Activated naive CD8-positive, alpha-beta T cell treated with anti-CD3 and anti-CD28 coated beads, Interleukin-2, amount 50 U/mL, for 16 hours (primary cell): Measurements from ENCODE around the gene UBL4A.

ENCODE experiments used
- DNase-seq: peaks from one replicate; pipeline ENCODE4 v3.0.0-alpha.2; 2020; ENCODE audit warnings: low read depth, low spot score

UBL4A gene

GRCh38 chrX:154439841-154440240 is 46.6 kb downstream of the UBL4A start:
- no peak for DNase-seq

DNA sequence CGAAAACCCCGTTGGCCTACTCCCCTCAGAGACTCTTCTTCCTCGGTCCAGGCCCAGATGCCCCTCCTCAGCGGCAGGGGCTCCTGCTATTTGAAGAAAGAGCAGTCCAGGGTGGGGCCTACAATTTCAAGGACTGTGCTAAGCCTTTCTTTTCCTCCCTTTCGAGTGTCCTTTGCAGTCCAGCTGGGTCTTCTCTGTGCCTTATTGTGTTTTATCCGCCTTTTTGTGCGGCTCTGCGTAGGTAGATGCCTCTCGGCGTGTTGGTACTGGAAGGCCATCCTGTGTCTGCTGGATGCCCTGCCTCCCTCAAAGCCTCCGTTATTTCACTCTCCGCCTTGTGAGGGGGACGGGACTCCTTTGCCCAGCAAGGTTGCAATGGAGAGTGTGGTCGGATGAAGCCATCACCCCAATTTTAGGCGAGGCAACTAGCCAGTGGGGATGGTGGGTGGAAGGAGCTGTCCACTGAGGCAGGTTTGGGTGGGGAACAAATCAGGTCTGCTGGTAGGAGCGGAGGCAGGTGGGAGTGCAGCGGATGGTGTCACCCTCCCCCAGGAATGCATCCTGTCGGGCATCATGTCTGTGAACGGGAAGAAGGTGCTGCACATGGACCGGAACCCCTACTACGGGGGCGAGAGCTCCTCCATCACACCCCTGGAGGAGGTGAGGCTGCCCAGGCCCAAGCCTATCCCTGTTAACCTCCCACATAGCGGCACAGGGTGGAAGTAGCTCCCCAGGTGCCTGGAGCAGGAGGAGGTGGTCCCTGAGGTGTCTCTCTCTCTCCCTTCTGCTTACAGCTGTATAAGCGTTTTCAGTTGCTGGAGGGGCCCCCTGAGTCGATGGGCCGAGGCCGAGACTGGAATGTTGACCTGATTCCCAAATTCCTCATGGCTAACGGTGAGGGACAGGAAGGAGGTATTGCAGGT is 48.2 kb downstream of the UBL4A start:
- no peak for DNase-seq

DNA sequence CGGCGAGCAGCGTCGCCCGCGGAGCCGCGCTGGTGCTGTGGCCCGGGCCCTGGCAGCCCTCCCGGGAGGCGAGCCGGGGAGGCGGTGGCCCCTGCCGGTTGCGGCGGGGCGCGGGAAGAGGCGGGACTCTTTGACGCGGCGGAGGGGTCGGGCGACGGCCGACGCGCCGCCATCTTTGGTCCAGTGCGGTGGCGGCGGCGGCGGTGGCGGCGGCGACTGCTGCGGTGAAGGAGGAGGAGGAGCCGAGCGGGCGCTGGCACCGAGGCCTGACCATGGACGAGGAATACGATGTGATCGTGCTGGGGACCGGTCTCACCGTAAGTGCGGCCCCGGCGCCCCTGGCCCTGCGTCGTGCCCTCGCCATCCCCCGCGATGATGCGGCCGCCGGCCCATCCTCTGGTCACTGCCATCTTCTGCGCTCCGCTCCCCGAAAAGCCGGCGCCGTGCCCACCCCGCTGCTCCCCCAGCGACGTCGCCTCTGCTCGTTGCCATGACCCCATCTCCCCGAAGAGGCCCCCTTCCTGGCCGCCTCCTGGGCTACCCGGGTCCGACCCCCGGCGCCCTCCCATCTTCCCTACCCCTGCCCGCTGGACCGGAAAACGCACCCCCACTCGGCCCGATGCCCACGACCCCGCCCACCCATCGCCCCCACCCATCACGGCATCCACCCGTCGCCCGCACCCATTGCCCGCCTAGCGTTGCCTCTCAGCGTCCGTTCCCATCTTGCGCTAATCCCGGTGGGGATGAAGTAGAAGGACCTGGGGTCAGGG is 49.2 kb downstream of the UBL4A start, which contains the start of gene GDI1:
TSS of gene GDI1 (plus strand) at position 172 of the 770 bp plus-strand sequence. CDS start at position 273, 101 bp downstream.
- no peak for DNase-seq

DNA sequence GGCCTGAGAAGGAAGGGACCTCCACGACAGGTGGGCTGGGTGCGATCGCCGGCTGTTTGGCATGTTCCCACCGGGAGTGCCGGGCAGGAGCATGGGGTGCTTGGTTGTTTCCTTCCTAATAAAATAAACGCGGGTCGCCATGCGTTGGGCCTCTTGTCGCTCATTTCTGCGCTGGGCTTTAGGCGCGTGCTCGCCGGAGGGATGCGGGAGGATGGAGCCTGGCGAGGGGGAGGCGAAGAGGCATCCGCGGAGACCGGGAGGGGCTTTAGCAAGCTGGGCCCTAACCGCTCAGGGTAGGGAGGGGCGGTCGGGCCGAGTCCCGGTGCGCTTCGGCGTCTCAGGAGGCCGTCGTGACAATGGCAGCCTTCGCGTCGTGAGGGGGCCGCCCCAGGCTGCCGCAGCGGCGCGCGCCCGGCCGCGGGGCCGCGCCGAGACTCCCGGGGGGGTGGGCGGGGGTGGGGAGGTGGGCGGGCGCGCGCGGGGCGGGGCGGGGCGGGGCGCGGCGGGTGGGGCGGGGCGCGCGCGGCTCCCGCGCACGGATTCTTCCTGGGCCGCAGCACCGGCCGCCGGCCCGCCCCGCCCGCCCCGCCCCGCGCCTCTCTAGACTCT is 49.9 kb downstream of the UBL4A start:
- DNase-seq = no peak

DNA sequence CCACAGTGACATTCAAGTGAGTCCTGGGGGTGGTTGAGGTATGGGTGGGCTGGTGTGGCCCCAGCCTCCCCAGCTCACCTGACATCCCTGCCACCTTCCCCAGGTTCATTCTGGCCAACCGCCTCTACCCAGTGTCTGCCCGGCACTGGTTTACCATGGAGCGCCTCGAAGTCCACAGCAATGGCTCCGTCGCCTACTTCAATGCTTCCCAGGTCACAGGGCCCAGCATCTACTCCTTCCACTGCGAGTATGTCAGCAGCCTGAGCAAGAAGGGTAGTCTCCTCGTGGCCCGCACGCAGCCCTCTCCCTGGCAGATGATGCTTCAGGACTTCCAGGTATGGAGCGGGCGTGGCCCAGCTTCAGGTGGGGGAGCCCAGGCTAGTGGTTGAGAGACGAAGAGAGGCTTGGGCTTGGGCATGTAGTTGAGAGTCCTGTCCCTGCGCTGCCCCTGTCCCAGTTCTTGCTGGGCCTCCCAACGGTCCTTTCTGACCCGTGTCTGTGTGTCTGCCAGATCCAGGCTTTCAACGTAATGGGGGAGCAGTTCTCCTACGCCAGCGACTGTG is 51.2 kb downstream of the UBL4A start:
- no peak for DNase-seq

- DNase-seq = no peak
Observed at GRCh38 chrX:154434394-154435168, 51.8 kb downstream of the UBL4A start.
